SHP77 (cell line): ENCODE measurements around the gene PDYN.

Experiments used
- DNase-seq, 2 experiments: peaks; one replicate each; lab custom pipeline; 2025; lab: John Stamatoyannopoulos, UW

Gene PDYN

GRCh38 chr20:1951436-1952115 is 42.3 kb downstream of the PDYN start:
- no peak for DNase-seq

GRCh38 chr20:1950836-1951235 is 43.0 kb downstream of the PDYN start:
- DNase-seq, result no peak

- DNase-seq, result no peak
Measured at GRCh38 chr20:1949347-1950100, 44.3 kb downstream of the PDYN start.

- no peak for DNase-seq
Measured at GRCh38 chr20:1947535-1947846, 46.4 kb downstream of the PDYN start.

GRCh38 chr20:1946762-1947534 is 46.9 kb downstream of the PDYN start:
- no peak for DNase-seq

- DNase-seq, result no peak
Measured at GRCh38 chr20:1946442-1946761, 47.5 kb downstream of the PDYN start.

- DNase-seq, result no peak
Measured at GRCh38 chr20:1945660-1946059, 48.2 kb downstream of the PDYN start.

- no peak for DNase-seq
Measured at GRCh38 chr20:1945134-1945618, 48.7 kb downstream of the PDYN start.

- no peak for DNase-seq
Measured at GRCh38 chr20:1944345-1945091, 49.3 kb downstream of the PDYN start.

- no peak for DNase-seq
Measured at GRCh38 chr20:1943275-1944002, 50.4 kb downstream of the PDYN start.

GRCh38 chr20:1942486-1943274 is 51.2 kb downstream of the PDYN start:
- DNase-seq, result no peak

GRCh38 chr20:1942061-1942460 is 51.8 kb downstream of the PDYN start:
- no peak for DNase-seq

GRCh38 chr20:1941226-1941625 is 52.6 kb downstream of the PDYN start:
- no peak for DNase-seq

- DNase-seq, result no peak
Measured at GRCh38 chr20:1940581-1940980, 53.3 kb downstream of the PDYN start.

GRCh38 chr20:1939270-1939595 is 54.6 kb downstream of the PDYN start:
- no peak for DNase-seq

- DNase-seq, result no peak
Measured at GRCh38 chr20:1938464-1939269, 55.2 kb downstream of the PDYN start.

GRCh38 chr20:1937316-1937976 is 56.4 kb downstream of the PDYN start:
- DNase-seq, result no peak

GRCh38 chr20:1935696-1936366 is 58.0 kb downstream of the PDYN start:
- DNase-seq, result peak in 1 of 2 experiments; percentile 32
